Endothelial cell of umbilical vein (primary cell): ENCODE data around the gene OR52B2. TPM values are rescaled to one million over a fixed set of nuclear protein-coding genes. Genes with fewer than 3 reads are reported as not detected.

Experiments
- BruUV-seq: library from RNA; stranded (reverse); fragments of 400-500 nt; replicated peaks from 2 replicates; lab custom pipeline; 2021; lab: Mats Ljungman, UMichigan
- CTCF ChIA-PET: fragments of 300-600, 350-600 bp; sonication (Branson Sonifier 250); formaldehyde crosslinking; loops from one replicate; lab custom pipeline; 2021; ENCODE audit warnings: antibody characterized with exemption, inconsistent platforms; lab: Charles Lee
- POLR2A ChIA-PET: fragments of 300-600, 350-600 bp; sonication (Branson Sonifier 250); formaldehyde crosslinking; loops from one replicate; lab custom pipeline; 2021; ENCODE audit warnings: antibody characterized with exemption, inconsistent platforms; lab: Charles Lee
- DNase-seq: peaks from one replicate; pipeline ENCODE4 v3.0.0-alpha.2; 2011; ENCODE audit warnings: low read depth, low spot score
- FAIRE-seq: peaks from 2 replicates; lab custom pipeline; 2011; peaks lifted over from hg19 to GRCh38; lab: Jason Lieb, UNC
- H2AFZ ChIP-seq: 2 replicates; pipeline ENCODE4 v1.6.0; 2012; ENCODE audit warnings: low read depth, low read length, control low read depth, inconsistent platforms
- H3K27ac ChIP-seq: 2 replicates; pipeline ENCODE4 v1.5.1; 2011; ENCODE audit warnings: low read depth, mild to moderate bottlenecking, control low read depth, low read length, moderate library complexity; ENCODE audit not compliant: insufficient read depth
- H3K27me3 ChIP-seq, 2 experiments: 2 replicates each; pipeline versions ENCODE4 v1.6.0 to v1.6.1; 2011; ENCODE audit warnings: low read length in 2 of 2, mixed read lengths in 1 of 2; ENCODE audit not compliant: control insufficient read depth in 2 of 2, insufficient read depth in 2 of 2
- H3K36me3 ChIP-seq, 2 experiments: 2 replicates in 1 of 2; 3 replicates in 1 of 2; pipeline ENCODE4 v1.5.1; 2011; ENCODE audit warnings: low read length in 2 of 2, mild to moderate bottlenecking in 1 of 2, moderate library complexity in 1 of 2; ENCODE audit not compliant: control insufficient read depth in 2 of 2, insufficient read depth in 2 of 2; ENCODE audit errors: extremely low read depth in 1 of 2
- H3K4me1 ChIP-seq: 3 replicates; pipeline ENCODE4 v1.5.1; 2011; ENCODE audit warnings: mild to moderate bottlenecking, low read length; ENCODE audit not compliant: control insufficient read depth, insufficient read depth; ENCODE audit errors: extremely low read depth
- H3K4me2 ChIP-seq: 2 replicates; pipeline ENCODE4 v1.6.1; 2011; ENCODE audit warnings: low read length, control low read depth, mixed read lengths; ENCODE audit not compliant: insufficient read depth
- H3K4me3 ChIP-seq, 3 experiments: fragments of 200-600 bp in 1 of 3; sonication (generic), shearing (Covaris generic) in 1 of 3; replicated peaks in 1 of 3; 2 replicates each; pipeline ENCODE4 v1.5.1; 2011 to 2016; ENCODE audit warnings: control low read depth in 3 of 3, low read length in 3 of 3, mild to moderate bottlenecking in 2 of 3, inconsistent platforms in 1 of 3, low read depth in 1 of 3, moderate library complexity in 1 of 3; ENCODE audit not compliant: insufficient read depth in 1 of 3
- H3K79me2 ChIP-seq: 2 replicates; pipeline ENCODE4 v1.6.0; 2012; ENCODE audit warnings: low read length, inconsistent platforms; ENCODE audit not compliant: control insufficient read depth, insufficient read depth
- H3K9ac ChIP-seq: replicated peaks from 2 replicates; pipeline ENCODE3; 2011; ENCODE audit warnings: low read length, control low read depth; ENCODE audit not compliant: insufficient read depth; ENCODE audit errors: extremely low read depth
- H3K9me1 ChIP-seq: replicated peaks from 3 replicates; pipeline ENCODE4 v1.6.0; 2011; ENCODE audit warnings: mild to moderate bottlenecking, low read length; ENCODE audit not compliant: control insufficient read depth, insufficient read depth; ENCODE audit errors: extremely low read depth
- H3K9me3 ChIP-seq: replicated peaks from 2 replicates; pipeline ENCODE4 v1.5.1; 2012; ENCODE audit warnings: low read length, inconsistent platforms; ENCODE audit not compliant: control insufficient read depth, insufficient read depth
- H4K20me1 ChIP-seq: replicated peaks from 2 replicates; pipeline ENCODE3; 2011; ENCODE audit warnings: mild to moderate bottlenecking, low read length; ENCODE audit not compliant: control insufficient read depth, insufficient read depth; ENCODE audit errors: extremely low read depth
- EZH2 ChIP-seq: IDR thresholded peaks from 2 replicates; pipeline ENCODE4 v1.6.1; 2012; ENCODE audit warnings: borderline replicate concordance, low read depth, mild to moderate bottlenecking, moderate library complexity, low read length, inconsistent platforms; ENCODE audit not compliant: severe bottlenecking
- FOS ChIP-seq: IDR thresholded peaks from 2 replicates; pipeline ENCODE4 v1.6.1; 2011; ENCODE audit warnings: mild to moderate bottlenecking, low read length, moderate library complexity, borderline replicate concordance; ENCODE audit not compliant: insufficient read depth
- GATA2 ChIP-seq: IDR thresholded peaks from 2 replicates; pipeline ENCODE4 v1.7.0; 2011; ENCODE audit warnings: low read depth, mild to moderate bottlenecking, moderate library complexity, mixed read lengths, low read length; ENCODE audit not compliant: insufficient read length, insufficient read depth
- JUN ChIP-seq: IDR thresholded peaks from 2 replicates; pipeline ENCODE4 v1.6.1; 2011; ENCODE audit warnings: borderline replicate concordance, low read depth; ENCODE audit not compliant: insufficient read length, insufficient read depth
- MYC ChIP-seq: IDR thresholded peaks from one replicate; pipeline ENCODE4 v1.6.1; 2011; ENCODE audit warnings: mild to moderate bottlenecking, low read depth, low read length
- POLR2A ChIP-seq: IDR thresholded peaks from 2 replicates; pipeline ENCODE4 v1.6.1; 2012; ENCODE audit warnings: low read depth, mild to moderate bottlenecking, control low read depth, low read length
- POLR2AphosphoS5 ChIP-seq: IDR thresholded peaks from 2 replicates; pipeline ENCODE4 v1.6.1; 2012; ENCODE audit warnings: low read depth, mild to moderate bottlenecking, control low read depth, low read length, moderate library complexity; ENCODE audit not compliant: insufficient read depth
- dilution Hi-C: fragments of 300-500 bp; cut with MboI; formaldehyde crosslinking; loops from one replicate; pipeline ENCODE4 v1.15.0; 2019; ENCODE audit warnings: low sequenced_read_pairs; ENCODE audit not compliant: extremely low pct_ligation_motif_present
- intact Hi-C: fragments of 100-400 bp; cut with micrococcal nuclease; formaldehyde crosslinking; loops from one replicate; pipeline ENCODE4 v1.10.0; 2022
- polyA plus RNA-seq, 4 experiments: library from polyadenylated mRNA; depleted of rRNA in 3 of 4; stranded (reverse) in 3 of 4; unstranded in 1 of 4; fragments of >200 nt; gene quantifications; 2 replicates each; pipeline versions ENCODE4 v1.2.1 to v1.2.3, GENCODE V29; 2011 to 2012; ENCODE audit warnings: missing spikeins in 1 of 4
- total RNA-seq: library from RNA; stranded (reverse); gene quantifications from 2 replicates; pipeline ENCODE4 v1.2.3, GENCODE V29; 2021
- TF ChIP-seq, protein P1 (sequence below): IDR thresholded peaks from 2 replicates; pipeline ENCODE4 v1.6.1; 2011; ENCODE audit not compliant: insufficient read depth, insufficient read length
- TF ChIP-seq, protein P2 (sequence below), 2 donors: IDR thresholded peaks; 1 replicate in 1 of 2; 2 replicates in 1 of 2; pipeline ENCODE4 v1.5.1; 2011; ENCODE audit warnings: low read length in 2 of 2, mild to moderate bottlenecking in 2 of 2, moderate library complexity in 2 of 2, control low read depth in 1 of 2, inconsistent platforms in 1 of 2, low read depth in 1 of 2; ENCODE audit not compliant: insufficient read depth in 1 of 2; ENCODE audit errors: extremely low read depth in 1 of 2

OR52B2 gene
- total and polyA plus RNA-seq, 2 donors (not counting 3 experiments of a cell fraction or from before 2014, with no cell fraction given): not detected

DNA sequence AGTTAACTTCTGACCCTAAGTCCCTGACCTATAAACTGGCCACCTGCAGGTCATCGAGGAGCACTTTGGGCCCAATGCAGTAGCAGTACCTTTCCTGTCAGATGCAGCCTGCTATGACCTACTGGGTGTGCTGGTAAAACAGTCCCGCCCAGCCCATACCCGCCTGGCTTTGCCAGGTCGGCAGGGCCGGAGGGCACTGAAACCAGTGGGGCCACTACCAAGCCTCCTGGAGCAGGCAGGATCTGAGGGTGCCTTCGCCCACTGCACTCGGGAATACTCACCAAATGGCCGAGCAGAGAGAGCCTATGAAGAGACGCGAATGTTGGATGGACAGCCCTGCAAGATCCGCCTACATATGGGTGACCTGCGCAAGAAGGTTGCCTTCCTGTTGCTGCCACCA is 39.7 kb upstream of the OR52B2 start:
- FAIRE-seq (no peak), DNase-seq (no peak)
- Histone ChIP-seq H4K20me1 (no peaks in the 10 kb centered on the region), H3K4me1 (no peaks in the 10 kb centered on the region), H3K79me2 (no peaks in the 10 kb centered on the region), H2AFZ (no peak overlapping the region), H3K4me3 (no peak overlapping the region), H3K27ac (no peak overlapping the region), H3K9ac (no peak overlapping the region), H3K36me3 (peaks cover 0 to 20% of the 10 kb centered on the region in 2 experiments), H3K9me3 (no peaks in the 10 kb centered on the region), H3K27me3 (no peaks in the 10 kb centered on the region), H3K9me1 (no peaks in the 10 kb centered on the region), H3K4me2 (no peak overlapping the region)
- BruUV-seq: no TSS peak
- POLR2A ChIA-PET: no interaction called here
- TF ChIP-seq, protein P1, sequence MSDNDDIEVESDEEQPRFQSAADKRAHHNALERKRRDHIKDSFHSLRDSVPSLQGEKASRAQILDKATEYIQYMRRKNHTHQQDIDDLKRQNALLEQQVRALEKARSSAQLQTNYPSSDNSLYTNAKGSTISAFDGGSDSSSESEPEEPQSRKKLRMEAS: no peak
- TF ChIP-seq, protein P2, sequence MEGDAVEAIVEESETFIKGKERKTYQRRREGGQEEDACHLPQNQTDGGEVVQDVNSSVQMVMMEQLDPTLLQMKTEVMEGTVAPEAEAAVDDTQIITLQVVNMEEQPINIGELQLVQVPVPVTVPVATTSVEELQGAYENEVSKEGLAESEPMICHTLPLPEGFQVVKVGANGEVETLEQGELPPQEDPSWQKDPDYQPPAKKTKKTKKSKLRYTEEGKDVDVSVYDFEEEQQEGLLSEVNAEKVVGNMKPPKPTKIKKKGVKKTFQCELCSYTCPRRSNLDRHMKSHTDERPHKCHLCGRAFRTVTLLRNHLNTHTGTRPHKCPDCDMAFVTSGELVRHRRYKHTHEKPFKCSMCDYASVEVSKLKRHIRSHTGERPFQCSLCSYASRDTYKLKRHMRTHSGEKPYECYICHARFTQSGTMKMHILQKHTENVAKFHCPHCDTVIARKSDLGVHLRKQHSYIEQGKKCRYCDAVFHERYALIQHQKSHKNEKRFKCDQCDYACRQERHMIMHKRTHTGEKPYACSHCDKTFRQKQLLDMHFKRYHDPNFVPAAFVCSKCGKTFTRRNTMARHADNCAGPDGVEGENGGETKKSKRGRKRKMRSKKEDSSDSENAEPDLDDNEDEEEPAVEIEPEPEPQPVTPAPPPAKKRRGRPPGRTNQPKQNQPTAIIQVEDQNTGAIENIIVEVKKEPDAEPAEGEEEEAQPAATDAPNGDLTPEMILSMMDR (IDR thresholded peaks at IDR 0.05; ENCODE audit: extremely low read depth in 1 of 2, insufficient read depth in 1 of 2, low read depth in 1 of 2, low read length in 2 of 2): no peak
- TF ChIP-seq EZH2: no peak
- no peak for TF ChIP-seq POLR2AphosphoS5
- no peak for TF ChIP-seq FOS
- TF ChIP-seq GATA2: no peak
- no peak for TF ChIP-seq POLR2A
- TF ChIP-seq JUN: no peak
- TF ChIP-seq MYC: no peak
- intact Hi-C loops: no loop called here
- dilution Hi-C loops: no loop called here
- CTCF ChIA-PET: no interaction called here
